ENCODE data around the gene OSBPL10. TPM values are rescaled to one million over a fixed set of nuclear protein-coding genes. Genes with fewer than 3 reads are reported as not detected.

Gene OSBPL10
- total and polyA plus RNA-seq, 2 of the 8 experiments (the other 6 are each of a cell fraction or from before 2014, with no cell fraction given), result 26.2 to 86.7 TPM

- no peak for TF ChIP-seq ATF2 (IDR thresholded peaks at IDR 0.05; ENCODE audit: low read length)
- no peak for TF ChIP-seq CHD2 (IDR thresholded peaks at IDR 0.05; ENCODE audit: low read length)
Measured at GRCh38 chr3:31840252-31840651, 140.8 kb downstream of the OSBPL10 start (continued).
